ENCODE data around the gene RAD17.
"Not testable (repeated sequence)": the region's sequence is repeated elsewhere in the genome, so short reads cannot be mapped to it uniquely, and the experiment has no call there.

RAD17 gene

DNA sequence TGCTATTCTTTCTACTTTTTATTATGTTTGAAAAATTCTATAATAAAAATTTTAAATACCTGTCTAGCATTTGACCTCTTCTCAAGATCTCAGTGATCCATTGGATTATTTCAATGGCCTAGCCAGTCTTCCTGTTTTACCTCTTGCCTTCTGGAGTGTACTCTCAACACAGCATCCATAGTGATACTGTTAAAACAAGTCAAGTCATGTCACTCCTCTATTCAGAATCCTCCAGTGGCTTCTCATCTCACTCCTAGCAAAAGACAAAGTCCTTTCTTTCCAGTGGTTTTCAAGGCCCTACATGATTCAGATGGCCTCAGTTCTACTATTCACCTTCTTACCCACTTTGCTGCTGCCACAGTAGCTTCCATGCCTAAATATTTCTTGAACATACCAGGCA lies 47.1 kb downstream of the RAD17 start:
- DNase-seq: peak in 1 of 2 experiments; percentile 7
- TF ChIP-seq GATA1 (IDR thresholded peaks at IDR 0.05; ENCODE audit: low read depth, low read length) (no peak), POLR2A (IDR thresholded peaks at IDR 0.05; ENCODE audit: low read length) (no peak)

DNA sequence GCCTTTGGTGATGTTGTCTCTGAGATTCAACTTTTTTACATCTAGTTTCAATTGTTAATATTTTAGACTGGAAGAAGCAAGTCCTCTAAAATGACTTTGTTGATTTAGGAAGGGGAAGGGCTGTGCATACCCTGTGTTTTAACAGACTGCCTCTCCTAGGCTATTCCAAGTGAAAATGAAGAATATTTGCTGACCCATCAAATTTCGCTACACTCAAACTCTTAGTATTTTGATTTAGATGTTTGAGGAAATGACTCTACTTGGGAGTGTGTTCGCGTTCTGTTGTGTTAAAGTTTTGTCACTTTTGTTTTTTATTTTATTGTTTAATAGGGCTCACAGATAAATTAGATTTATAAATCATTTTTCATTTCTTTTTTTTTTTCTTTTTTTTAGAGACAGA lies 48.9 kb downstream of the RAD17 start:
- TF ChIP-seq GATA1 (IDR thresholded peaks at IDR 0.05; ENCODE audit: low read depth, low read length) (no peak), POLR2A (IDR thresholded peaks at IDR 0.05; ENCODE audit: low read length) (no peak)
- no peak for DNase-seq

DNA sequence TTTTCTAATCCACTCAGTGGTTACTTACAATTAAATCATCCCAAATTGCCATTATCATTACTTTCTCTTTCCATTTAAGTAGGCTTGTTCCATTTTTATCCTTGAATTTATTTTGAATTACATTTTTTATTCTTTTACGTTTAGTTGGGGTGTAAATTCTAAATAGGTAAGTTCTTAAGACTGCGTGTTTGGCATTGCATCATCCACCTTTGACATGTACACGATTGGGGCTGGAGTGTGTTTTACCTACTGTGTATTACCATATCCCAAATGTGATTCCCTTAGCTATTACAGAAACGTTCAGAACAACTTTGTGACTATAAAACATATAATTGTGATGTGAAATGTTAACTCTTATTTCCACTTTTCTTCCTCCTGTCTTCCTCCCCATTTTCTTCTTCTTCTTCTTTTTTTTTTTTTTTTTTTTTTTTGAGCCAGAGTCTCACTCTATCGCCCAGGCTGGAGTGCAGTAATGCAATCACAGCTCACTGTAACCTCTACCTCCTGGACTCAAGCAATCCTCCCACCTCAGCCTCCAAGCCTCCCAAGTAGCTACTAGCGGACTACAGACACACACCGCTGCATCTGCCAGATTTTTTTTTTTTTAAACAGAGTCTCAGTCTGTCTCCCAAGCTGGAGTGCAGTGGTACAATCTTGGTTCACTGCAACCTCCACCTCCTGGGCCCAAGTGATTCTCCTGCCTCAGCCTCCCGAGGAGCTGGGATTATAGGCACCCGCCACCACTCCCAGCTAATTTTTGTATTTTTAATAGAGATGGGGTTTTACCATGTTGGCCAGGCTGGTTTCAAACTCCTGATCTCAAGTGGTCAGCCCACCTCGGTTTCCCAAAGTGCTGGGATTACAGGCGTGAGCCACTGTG lies 62.0 kb downstream of the RAD17 start:
- TF ChIP-seq POLR2A (IDR thresholded peaks at IDR 0.05; ENCODE audit: low read length) (no peak), GATA1 (IDR thresholded peaks at IDR 0.05; ENCODE audit: low read depth, low read length) (no peak)
- no peak for DNase-seq

DNA sequence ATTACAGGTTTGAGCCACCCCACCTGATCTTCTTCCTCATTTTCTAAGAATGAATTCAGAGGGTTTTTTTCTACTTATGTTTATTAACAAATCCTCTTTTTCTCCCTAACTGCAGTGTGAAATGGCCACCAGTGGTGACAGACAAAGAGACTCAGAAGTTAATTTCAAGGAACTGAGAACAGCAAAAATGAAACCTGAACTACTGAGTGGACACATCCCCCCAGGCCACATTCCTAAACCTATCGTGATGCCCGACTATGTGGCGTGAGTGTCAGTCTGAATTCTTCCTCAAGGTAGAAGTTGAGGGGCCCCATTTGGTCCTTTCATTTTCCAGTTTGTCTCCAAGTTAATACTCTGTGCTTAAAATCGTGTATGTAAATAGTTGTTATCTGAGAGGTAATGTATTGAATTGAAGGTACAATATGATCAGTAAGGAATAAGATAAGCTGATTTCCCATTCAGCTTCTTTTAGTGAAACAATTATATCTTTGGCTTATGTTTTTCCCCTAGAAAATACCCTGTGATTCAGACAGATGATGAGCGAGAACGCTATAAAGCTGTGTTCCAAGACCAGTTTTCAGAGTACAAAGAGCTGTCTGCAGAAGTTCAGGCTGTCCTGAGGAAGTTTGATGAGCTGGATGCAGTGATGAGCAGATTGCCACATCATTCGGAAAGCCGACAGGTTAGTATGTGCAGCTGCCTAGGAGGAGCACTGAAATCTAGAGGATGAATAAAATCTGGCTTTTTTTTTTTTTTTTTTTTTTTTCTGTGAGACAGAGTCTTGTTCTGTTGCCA lies 63.0 kb downstream of the RAD17 start:
- no peak for TF ChIP-seq POLR2A (IDR thresholded peaks at IDR 0.05; ENCODE audit: low read length)
- no peak for TF ChIP-seq GATA1 (IDR thresholded peaks at IDR 0.05; ENCODE audit: low read depth, low read length)
- no peak for DNase-seq

DNA sequence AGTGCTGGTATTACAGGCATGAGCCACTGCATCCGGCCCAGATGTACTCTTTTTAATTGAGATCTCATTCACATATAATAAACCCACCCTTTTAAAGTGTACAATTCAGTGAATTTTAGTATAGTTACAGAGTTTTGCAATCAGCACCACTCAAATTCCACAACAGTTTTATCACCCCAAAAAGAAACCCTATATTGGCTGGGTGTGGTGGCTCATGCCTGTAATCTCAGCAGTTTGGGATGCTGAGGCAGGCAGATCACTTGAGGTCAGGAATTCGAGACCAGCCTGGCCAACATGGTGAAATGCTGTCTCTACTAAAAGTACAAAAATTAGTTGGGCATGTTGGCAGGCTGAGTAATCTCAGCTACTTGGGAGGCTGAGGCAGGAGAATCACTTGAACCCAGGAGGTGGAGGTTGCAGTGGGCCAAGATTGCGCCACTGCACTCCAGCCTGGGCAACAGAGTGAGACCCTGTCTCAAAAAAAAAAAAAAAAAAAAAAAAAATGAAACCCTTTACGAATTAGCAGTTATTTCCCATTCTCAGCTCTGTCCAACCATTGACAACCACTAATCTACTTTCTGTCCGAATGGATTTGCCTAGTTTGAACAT lies 65.8 kb downstream of the RAD17 start:
- not testable (repeated sequence) for DNase-seq

DNA sequence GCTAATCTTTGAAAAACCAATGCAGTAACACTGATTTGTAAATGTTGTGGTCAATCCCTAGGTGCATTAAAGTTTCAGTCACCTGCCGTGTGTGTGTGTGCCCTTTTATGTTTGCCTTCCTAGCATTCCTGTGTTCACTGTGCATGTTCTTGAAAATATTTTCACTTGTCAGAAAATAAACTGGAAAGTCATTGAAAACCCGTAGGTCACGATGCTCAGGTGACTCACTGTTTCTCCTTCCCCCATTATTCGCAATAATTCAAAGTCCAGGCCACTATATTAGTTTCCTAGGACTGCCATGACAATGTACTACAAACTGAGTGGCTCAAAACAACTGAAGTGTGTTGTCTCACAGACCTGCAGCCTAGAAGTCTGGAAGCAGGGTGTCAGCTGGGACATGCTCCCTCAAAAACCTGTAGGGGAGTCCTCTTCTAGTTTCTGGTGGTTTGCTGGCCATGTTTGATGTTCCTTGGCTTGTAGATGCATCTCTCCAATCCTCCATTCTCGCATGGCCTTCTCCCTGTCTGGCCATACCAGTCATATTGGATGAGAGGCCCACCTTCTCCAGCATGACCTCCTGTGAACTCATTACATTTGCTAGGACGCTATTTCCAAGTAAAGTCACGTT lies 74.6 kb downstream of the RAD17 start:
- no peak for DNase-seq
- TF ChIP-seq POLR2A (IDR thresholded peaks at IDR 0.05; ENCODE audit: low read length) (no peak), GATA1 (IDR thresholded peaks at IDR 0.05; ENCODE audit: low read depth, low read length) (no peak)

DNA sequence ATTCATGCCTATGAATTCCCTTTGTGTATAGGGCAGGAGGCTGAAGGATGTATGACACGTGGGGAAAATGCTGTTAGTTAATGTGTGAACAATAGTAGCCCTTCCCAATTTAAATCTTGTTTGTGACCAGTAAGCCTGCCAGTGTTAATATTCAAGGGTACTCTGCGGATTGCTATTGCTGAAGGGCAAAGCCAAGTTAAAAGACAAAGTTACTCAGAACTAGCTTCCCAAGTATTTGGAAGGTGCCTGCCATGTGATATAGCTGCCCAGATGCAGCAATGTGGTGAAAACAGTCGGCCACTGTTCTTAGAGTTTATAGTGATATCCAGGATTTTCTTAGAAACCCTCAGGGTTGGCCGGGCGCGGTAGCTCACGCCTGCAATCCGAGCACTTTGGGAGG lies 79.9 kb downstream of the RAD17 start:
- no peak for TF ChIP-seq POLR2A (IDR thresholded peaks at IDR 0.05; ENCODE audit: low read length)
- TF ChIP-seq GATA1 (IDR thresholded peaks at IDR 0.05; ENCODE audit: low read depth, low read length): no peak
- DNase-seq: no peak

DNA sequence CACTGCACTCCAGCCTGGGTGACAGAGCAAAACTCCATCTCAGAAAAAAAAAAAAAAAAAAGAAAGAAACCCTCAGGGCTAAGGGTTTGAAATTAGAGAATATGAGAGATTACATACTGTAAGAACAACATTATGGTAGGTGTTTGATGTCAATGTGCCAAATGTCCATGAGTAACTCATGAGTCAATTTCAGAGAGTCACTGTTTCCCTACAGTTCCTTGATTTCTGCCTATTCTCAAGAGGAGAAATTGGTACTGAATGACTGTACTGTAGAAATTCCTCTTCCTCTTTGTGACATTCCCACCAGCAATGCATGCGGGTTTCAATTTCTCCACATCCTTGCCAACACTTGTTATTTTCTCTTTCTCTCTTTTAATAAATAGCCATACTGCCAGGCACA lies 80.5 kb downstream of the RAD17 start:
- TF ChIP-seq POLR2A (IDR thresholded peaks at IDR 0.05; ENCODE audit: low read length) (no peak), GATA1 (IDR thresholded peaks at IDR 0.05; ENCODE audit: low read depth, low read length) (no peak)
- DNase-seq: no peak

DNA sequence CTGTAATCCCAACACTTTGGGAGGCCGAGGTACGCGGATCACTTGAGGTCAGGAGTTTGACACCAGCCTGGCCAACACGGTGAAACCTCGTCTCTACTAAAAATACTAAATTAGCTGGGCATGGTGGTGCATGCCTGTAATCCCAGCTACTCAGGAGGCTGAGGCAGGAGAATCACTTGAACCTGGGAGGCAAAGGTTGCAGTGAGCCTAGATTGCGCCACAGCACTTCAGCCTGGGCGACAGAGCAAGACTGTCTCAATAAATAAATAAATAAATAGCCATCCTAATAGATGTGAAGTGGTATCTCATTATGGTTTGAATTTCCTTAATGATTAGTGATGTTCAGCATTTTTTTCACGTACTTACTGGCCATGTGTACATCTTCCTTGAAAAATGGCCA lies 80.9 kb downstream of the RAD17 start:
- not testable (repeated sequence) for DNase-seq

DNA sequence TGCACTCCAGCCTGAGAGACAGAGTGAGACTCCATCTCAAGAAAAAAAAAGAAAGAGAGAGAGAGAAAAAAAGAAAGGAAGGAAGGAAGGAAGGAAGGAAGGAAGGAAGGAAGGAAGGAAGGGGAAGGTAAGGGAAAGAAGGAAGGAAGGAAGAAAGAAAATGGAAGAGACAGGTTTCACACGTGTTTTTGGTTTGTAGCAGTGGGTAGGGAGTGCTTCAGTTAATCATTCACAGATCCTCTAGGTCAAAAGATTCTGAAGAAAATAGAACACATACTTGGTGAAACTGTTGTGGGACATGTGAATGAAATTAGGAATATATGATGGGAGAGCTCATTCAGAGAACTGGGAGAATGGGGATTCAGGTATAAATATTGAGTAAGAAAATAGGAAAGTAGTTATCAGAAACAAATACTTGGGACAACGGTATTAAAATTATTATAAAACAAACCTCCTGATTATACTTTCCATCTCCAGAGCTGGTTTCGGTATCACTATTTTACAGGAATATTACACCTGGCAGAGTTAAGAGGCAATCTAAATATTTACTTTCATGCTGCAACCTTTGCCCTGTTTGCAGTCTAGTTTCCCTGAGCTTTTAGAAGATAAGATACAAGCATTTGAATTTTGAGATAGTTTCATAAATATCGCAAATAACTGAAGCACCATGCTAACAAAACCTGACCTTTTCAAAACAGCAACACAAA lies 82.5 kb downstream of the RAD17 start:
- TF ChIP-seq POLR2A (IDR thresholded peaks at IDR 0.05; ENCODE audit: low read length) (no peak), GATA1 (IDR thresholded peaks at IDR 0.05; ENCODE audit: low read depth, low read length) (no peak)
- DNase-seq: no peak

DNA sequence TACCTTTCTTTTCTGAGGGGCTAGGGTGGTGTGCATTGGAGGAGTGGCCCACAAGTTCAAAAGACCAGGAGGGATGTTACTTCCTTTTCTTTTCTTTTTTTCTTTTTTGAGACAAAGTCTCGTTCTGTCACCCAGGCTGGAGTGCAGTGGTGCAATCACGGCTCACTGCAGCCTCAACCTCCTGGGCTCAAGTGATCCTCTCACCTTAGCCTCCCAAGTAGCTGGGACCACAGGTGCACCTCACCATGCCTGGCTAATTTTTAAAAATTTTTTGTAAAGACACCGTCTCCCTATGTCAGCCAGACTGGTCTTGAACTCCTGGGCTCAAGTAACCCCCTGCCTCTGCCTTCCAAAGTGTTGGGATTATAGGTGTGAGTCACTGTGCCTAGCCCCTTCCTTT lies 83.9 kb downstream of the RAD17 start:
- DNase-seq: not testable (repeated sequence)

DNA sequence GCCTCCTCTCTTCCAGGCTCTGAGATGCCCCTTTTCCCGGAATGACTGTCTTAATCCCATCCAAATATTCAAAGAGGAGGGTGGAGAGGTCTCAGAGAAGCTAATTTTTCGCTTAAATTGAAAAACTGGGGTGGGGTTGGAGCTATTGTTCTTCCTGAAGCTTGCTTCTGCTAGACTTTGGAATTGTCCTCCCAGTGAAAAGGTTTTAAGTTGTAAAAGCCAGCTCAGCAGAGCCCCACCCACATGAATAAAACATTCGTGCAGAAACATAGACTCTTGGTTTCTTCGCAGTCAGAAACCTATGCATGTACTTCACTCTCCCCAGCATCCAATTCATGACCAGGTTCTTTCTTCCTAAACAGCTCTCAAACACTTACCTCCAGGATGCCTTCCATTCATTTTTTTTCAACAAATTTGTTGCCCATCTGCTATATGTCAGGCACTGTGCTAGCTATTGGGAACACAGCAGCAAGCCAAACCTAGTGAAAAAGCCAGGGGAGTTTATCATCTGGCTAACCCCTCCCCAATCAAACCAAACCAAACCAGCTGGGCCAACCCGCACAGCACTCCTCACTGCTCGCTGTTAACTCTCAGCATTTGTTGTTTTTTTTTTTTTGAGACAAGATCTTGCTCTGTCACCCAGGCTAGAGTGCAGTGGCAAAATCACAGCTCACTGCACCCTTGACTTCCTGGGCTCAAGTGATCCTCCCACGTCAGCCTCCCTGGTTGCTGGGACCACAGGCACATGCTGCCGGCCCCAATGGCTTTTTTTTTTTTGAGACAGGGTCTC lies 85.0 kb downstream of the RAD17 start:
- DNase-seq: no peak
- no peak for TF ChIP-seq POLR2A (IDR thresholded peaks at IDR 0.05; ENCODE audit: low read length)
- no peak for TF ChIP-seq GATA1 (IDR thresholded peaks at IDR 0.05; ENCODE audit: low read depth, low read length)

DNA sequence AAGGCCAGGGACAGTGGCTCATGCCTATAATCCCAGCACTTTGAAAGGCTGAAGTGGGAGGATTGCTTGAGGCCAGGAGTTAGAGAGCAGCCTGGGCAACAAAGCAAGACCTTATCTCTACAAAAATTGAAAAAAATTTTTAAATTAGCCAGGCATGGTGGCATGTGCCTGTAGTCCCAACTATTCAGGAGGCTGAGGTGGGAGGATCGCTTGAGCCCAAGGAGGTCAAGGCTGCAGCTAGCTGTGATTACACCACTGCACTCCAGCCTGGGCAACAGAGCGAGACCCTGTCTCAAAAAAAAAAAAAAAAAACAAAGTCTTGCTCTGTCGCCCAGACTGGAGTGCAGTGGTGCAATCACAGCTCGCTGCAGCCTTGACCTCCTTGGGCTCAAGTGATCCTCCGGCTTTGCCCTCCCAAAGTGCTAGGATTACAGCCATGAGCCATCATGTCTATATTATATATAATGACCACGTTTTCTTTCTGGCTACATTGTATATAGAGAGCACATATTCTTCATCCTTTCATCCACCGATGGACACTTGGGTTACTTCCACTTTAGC lies 85.9 kb downstream of the RAD17 start:
- not testable (repeated sequence) for DNase-seq

Data from erythroblast (primary cell).